Osteoblast (primary cell): Measurements from ENCODE around the gene EXD2. TPM values are rescaled to one million over a fixed set of nuclear protein-coding genes. Genes with fewer than 3 reads are reported as not detected.
"Not testable (repeated sequence)": the region's sequence is repeated elsewhere in the genome, so short reads cannot be mapped to it uniquely, and the experiment has no call there.

Source experiments
- DNase-seq: peaks from one replicate; pipeline ENCODE4 v3.0.0; 2011; ENCODE audit warnings: low spot score, mixed read lengths; ENCODE audit not compliant: insufficient read length; ENCODE audit errors: missing footprints
- H2AFZ ChIP-seq: 2 replicates; pipeline ENCODE4 v1.6.0; 2011; ENCODE audit warnings: mild to moderate bottlenecking, low read length
- H3K27ac ChIP-seq: 2 replicates; pipeline ENCODE4 v1.5.1; 2011; ENCODE audit warnings: mild to moderate bottlenecking, low read depth, low read length, moderate library complexity
- H3K27me3 ChIP-seq: 2 replicates; pipeline ENCODE4 v1.6.0; 2012; ENCODE audit warnings: mild to moderate bottlenecking, control low read depth, inconsistent platforms, low read length, moderate library complexity; ENCODE audit not compliant: insufficient read depth
- H3K36me3 ChIP-seq: 2 replicates; pipeline ENCODE4 v1.5.1; 2011; ENCODE audit warnings: mild to moderate bottlenecking, low read length, control low read depth, moderate library complexity; ENCODE audit not compliant: insufficient read depth
- H3K4me1 ChIP-seq: 2 replicates; pipeline ENCODE4 v1.5.1; 2011; ENCODE audit warnings: mild to moderate bottlenecking, low read length, control low read depth, moderate library complexity; ENCODE audit not compliant: insufficient read depth
- H3K4me2 ChIP-seq: 2 replicates; pipeline ENCODE4 v1.6.0; 2011; ENCODE audit warnings: mild to moderate bottlenecking, low read length; ENCODE audit not compliant: insufficient read depth
- H3K4me3 ChIP-seq: fragments of 200-600 bp; sonication (generic); 3 replicates; pipeline ENCODE4 v1.5.1; 2012; ENCODE audit warnings: mild to moderate bottlenecking, low read length, inconsistent platforms; ENCODE audit not compliant: insufficient read depth
- H3K79me2 ChIP-seq: 2 replicates; pipeline ENCODE4 v1.6.0; 2012; ENCODE audit warnings: mild to moderate bottlenecking, low read length, control low read depth, inconsistent platforms; ENCODE audit not compliant: insufficient read depth
- H3K9me3 ChIP-seq: 2 replicates; pipeline ENCODE4 v1.5.1; 2011; ENCODE audit warnings: low read depth, low read length, control low read depth
- H4K20me1 ChIP-seq: 2 replicates; pipeline ENCODE4 v1.6.0; 2012; ENCODE audit warnings: mild to moderate bottlenecking, low read length, control low read depth; ENCODE audit not compliant: insufficient read depth
- CTCF ChIP-seq: IDR thresholded peaks from 2 replicates; pipeline ENCODE4 v1.5.1; 2011; ENCODE audit warnings: mild to moderate bottlenecking, low read depth, low read length, moderate library complexity; ENCODE audit errors: extremely low read depth
- total RNA-seq: library from RNA; depleted of rRNA; stranded (reverse); fragments of >200 nt; gene quantifications from 2 replicates; pipeline ENCODE4 v1.2.3, GENCODE V29; 2012

The EXD2 gene
- total RNA-seq, 1 donor, result 19.9 TPM

GRCh38 chr14:69171569-69171968 is 19.7 kb upstream of the EXD2 start:
- peak; percentile 6 for DNase-seq
- Histone ChIP-seq H3K4me2 (no peak overlapping the region), H3K9me3 (no peaks in the 10 kb centered on the region), H2AFZ (no peak overlapping the region), H3K36me3 (no peaks in the 10 kb centered on the region), H3K4me3 (no peak overlapping the region), H4K20me1 (no peaks in the 10 kb centered on the region), H3K4me1 (no peaks in the 10 kb centered on the region), H3K27me3 (peaks cover 3% of the 10 kb centered on the region), H3K79me2 (no peaks in the 10 kb centered on the region), H3K27ac (no peak overlapping the region)
- no peak for TF ChIP-seq CTCF

- Histone ChIP-seq H3K4me2 (no peak overlapping the region), H4K20me1 (no peaks in the 10 kb centered on the region), H3K36me3 (no peaks in the 10 kb centered on the region), H3K27me3 (peaks cover 7% of the 10 kb centered on the region), H3K4me3 (no peak overlapping the region), H3K79me2 (no peaks in the 10 kb centered on the region), H3K27ac (no peak overlapping the region), H2AFZ (no peak overlapping the region), H3K9me3 (no peaks in the 10 kb centered on the region), H3K4me1 (no peaks in the 10 kb centered on the region)
- DNase-seq, result no peak
- no peak for TF ChIP-seq CTCF
These were observed 16.2 kb upstream of the EXD2 start for GRCh38 chr14:69175130-69175529.

- Histone ChIP-seq H3K4me1 (no peaks in the 10 kb centered on the region), H3K4me3 (no peak overlapping the region), H3K27ac (no peak overlapping the region), H3K4me2 (no peak overlapping the region), H2AFZ (no peak overlapping the region), H3K36me3 (no peaks in the 10 kb centered on the region), H3K9me3 (no peaks in the 10 kb centered on the region), H3K79me2 (no peaks in the 10 kb centered on the region), H3K27me3 (peaks cover 8% of the 10 kb centered on the region), H4K20me1 (no peaks in the 10 kb centered on the region)
- no peak for DNase-seq
- TF ChIP-seq CTCF, result no peak
These were observed 9.8 kb upstream of the EXD2 start for GRCh38 chr14:69181491-69181890.

GRCh38 chr14:69182580-69182979 is 8.7 kb upstream of the EXD2 start:
- H3K36me3 ChIP-seq, H3K4me1 ChIP-seq, H3K27me3 ChIP-seq, H4K20me1 ChIP-seq, H3K4me2 ChIP-seq, H2AFZ ChIP-seq, H3K4me3 ChIP-seq, DNase-seq, H3K79me2 ChIP-seq, H3K9me3 ChIP-seq, H3K27ac ChIP-seq: not testable (repeated sequence)

- Histone ChIP-seq H3K4me1 (no peaks in the 10 kb centered on the region), H3K4me3 (no peak overlapping the region), H3K4me2 (no peak overlapping the region), H4K20me1 (no peaks in the 10 kb centered on the region), H3K27me3 (peaks cover 5% of the 10 kb centered on the region), H3K9me3 (no peaks in the 10 kb centered on the region), H2AFZ (no peak overlapping the region), H3K79me2 (no peaks in the 10 kb centered on the region), H3K36me3 (no peaks in the 10 kb centered on the region), H3K27ac (no peak overlapping the region)
- no peak for DNase-seq
- TF ChIP-seq CTCF, result no peak
These were observed 7.6 kb upstream of the EXD2 start for GRCh38 chr14:69183735-69184134.
